Measurements from ENCODE around the gene ZBTB21.
A peak's percentile ranks its signal among the peaks of the same experiment; 100 is the strongest.

Gene ZBTB21

DNA sequence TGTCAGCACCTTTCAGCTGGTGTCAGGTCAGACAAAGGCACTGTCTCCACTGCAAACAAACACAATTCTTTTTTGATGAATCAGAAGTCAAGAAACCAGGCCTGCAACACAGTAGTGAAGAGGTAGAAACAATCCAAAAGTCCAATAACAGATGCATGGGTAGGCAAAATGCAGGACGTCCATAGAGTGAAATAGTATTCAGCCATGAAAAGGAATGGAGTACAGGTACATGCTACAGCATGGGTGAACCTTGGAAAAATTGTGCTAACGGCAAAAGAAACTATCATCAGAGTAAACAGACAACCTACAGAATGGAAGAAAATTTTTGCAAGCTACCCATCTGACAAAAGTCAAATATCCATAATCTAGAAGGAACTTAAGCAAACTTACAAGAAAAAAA is 26.2 kb upstream of the ZBTB21 start:
- TF ChIP-seq, protein P1, sequence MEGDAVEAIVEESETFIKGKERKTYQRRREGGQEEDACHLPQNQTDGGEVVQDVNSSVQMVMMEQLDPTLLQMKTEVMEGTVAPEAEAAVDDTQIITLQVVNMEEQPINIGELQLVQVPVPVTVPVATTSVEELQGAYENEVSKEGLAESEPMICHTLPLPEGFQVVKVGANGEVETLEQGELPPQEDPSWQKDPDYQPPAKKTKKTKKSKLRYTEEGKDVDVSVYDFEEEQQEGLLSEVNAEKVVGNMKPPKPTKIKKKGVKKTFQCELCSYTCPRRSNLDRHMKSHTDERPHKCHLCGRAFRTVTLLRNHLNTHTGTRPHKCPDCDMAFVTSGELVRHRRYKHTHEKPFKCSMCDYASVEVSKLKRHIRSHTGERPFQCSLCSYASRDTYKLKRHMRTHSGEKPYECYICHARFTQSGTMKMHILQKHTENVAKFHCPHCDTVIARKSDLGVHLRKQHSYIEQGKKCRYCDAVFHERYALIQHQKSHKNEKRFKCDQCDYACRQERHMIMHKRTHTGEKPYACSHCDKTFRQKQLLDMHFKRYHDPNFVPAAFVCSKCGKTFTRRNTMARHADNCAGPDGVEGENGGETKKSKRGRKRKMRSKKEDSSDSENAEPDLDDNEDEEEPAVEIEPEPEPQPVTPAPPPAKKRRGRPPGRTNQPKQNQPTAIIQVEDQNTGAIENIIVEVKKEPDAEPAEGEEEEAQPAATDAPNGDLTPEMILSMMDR (IDR thresholded peaks at IDR 0.05), result no peak
- Histone ChIP-seq H3K4me3 (no peak overlapping the region), H3K27ac (no peak overlapping the region)
- DNase-seq (ENCODE audit: low spot score), result no peak

DNA sequence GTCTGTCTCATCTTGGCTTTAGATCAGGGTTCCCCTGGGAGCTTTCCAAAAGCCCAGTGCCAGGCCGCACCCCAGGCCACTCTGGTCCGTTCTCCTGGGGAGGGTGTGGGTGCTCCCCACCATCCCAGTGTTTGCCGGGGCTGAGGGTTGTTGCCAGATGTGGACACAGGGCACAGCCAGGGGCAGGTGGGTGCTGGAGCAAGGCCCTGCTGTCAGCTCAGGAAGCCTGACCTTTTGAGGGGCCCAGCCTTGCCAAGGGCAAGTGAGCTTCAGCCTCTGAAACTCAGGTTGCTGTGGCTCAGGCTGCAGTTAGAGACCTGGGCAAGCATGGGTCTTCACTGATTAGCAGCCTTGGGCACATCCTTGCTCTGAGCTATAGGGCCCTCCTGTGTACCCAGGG is 22.8 kb upstream of the ZBTB21 start:
- no peak overlapping the region for H3K4me3 ChIP-seq
- H3K27ac ChIP-seq, result no peak overlapping the region
- DNase-seq (ENCODE audit: low spot score), result no peak
- TF ChIP-seq, protein P1 (IDR thresholded peaks at IDR 0.05), result no peak

DNA sequence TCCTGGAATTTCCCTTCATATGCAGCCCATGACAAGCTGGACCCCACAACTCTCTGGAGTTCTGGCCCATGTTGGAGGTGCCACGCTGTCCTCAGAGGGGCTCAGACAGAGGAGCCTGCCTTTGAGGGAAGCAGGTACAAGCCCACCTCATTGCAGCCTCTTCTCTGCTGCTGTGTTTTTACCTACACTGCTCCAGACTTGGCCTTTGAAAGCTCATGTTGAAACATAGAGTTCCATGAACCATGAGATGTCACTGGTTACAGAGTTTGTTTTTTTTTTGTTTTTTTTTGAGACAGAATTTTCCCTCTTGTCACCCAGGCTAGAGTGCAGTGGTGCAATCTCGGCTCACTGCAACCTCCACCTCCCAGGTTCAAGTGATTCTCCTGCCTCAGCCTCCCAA is 22.1 kb upstream of the ZBTB21 start:
- DNase-seq (ENCODE audit: low spot score), result no peak

DNA sequence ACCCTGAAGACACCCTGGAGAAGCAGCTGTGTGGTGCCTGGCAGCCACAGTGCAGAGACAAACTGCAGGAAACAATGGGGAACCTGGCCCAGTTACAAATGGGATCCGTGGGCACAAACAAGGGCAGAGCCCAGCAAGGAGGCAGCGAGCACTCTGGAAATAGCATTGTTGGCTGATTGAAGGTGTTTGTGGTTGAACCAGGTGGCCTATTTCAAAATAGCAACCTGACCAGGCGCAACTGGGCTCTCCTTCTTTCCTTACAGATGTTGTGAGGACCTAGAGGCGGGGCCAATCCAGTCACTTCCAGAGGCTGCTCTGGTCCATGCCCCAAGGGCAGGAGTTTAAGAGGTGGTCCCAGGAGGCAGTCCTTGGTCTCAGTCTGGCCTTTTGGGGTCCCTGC is 21.7 kb upstream of the ZBTB21 start:
- no peak for DNase-seq (ENCODE audit: low spot score)
- TF ChIP-seq, protein P1 (IDR thresholded peaks at IDR 0.05), result no peak
- no peak overlapping the region for H3K27ac ChIP-seq
- no peak overlapping the region for H3K4me3 ChIP-seq

More for the DNA sequence above, 22.1 kb upstream of the ZBTB21 start:
- Histone ChIP-seq H3K27ac (no peak overlapping the region), H3K4me3 (no peak overlapping the region)
- TF ChIP-seq, protein P1 (IDR thresholded peaks at IDR 0.05), result no peak

DNA sequence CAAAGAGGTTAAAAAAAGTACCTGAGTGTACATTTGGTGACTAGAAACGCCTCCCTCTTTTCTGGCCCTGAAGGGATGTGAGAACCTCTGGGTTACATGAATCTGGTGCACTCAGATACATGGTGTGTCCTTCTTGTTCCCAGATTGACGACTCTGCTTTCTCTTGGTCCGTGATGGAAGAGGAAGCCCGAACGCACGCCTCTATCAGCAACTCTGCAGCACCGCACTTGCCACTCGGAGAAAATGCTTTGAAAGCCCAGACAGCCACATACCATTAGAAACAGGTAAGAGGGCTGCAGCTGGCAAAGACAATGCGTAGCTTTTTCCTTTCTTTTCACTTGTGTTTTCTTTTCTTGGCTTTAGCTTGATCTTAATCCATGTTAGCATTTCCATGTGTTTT is 21.1 kb upstream of the ZBTB21 start:
- TF ChIP-seq, protein P1 (IDR thresholded peaks at IDR 0.05), result no peak
- DNase-seq (ENCODE audit: low spot score), result no peak
- Histone ChIP-seq H3K27ac (no peak overlapping the region), H3K4me3 (no peak overlapping the region)

DNA sequence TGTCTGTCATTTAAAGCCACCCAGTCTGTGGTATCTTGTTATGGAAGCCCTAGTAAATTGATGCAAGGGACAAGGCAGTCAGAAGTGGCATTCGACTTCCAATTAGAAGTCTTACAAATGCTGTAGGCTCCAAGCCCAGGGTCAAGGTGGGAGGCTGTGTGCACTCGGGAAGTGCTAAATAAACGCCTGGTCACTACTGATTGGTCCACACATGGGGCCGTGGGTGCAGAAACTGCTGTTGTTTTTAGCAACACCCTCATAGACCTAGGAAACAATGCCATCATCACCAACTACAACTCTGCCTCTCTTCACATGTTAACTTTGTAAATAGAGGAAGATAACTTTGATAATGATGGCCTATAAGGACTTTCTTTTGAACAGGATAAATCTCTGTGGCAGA is 20.2 kb upstream of the ZBTB21 start:
- no peak for DNase-seq (ENCODE audit: low spot score)
- Histone ChIP-seq H3K27ac (no peak overlapping the region), H3K4me3 (no peak overlapping the region)
- TF ChIP-seq, protein P1 (IDR thresholded peaks at IDR 0.05), result no peak

DNA sequence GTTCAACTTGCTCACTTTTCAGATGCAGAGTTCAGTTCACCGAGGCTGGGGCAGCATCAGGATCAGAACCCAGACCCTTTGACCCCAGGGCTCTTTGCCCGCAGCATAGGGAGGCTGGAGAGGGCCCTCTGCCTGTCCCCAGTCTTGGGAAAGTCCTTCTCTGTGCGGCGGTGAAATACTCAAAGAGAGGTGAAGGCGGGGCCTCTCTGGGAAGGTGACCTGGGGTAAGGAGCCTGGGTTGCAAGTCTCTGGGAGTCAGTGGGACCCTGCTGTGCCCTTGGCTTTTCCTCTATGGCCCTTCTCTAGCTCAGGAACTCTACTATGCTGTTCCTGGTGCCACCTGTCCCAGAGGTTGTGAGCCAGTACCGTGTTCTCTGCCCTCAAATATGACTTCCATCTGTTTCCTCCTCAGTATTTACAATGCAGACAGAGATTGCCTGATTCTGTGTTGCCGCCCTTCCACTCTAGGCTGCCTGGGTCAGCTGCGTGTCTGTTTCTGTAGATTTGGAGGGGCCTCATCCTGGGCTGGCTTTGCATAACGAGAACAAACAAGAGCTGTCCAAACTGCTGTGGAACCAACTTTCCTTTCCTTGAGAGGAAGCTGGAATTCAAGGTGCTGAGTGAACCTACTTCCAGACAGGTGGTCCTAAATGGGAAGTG is 18.7 kb upstream of the ZBTB21 start:
- H3K27ac ChIP-seq, result peak overlapping the region; percentile 23 to 53

More for the DNA sequence above, 18.7 kb upstream of the ZBTB21 start:
- no peak overlapping the region for H3K4me3 ChIP-seq
- no peak for DNase-seq (ENCODE audit: low spot score)
- TF ChIP-seq, protein P1 (IDR thresholded peaks at IDR 0.05), result no peak

Measured in coronary artery (tissue), 2 donors.